ENCODE data around the gene RGS3.

Gene RGS3

DNA sequence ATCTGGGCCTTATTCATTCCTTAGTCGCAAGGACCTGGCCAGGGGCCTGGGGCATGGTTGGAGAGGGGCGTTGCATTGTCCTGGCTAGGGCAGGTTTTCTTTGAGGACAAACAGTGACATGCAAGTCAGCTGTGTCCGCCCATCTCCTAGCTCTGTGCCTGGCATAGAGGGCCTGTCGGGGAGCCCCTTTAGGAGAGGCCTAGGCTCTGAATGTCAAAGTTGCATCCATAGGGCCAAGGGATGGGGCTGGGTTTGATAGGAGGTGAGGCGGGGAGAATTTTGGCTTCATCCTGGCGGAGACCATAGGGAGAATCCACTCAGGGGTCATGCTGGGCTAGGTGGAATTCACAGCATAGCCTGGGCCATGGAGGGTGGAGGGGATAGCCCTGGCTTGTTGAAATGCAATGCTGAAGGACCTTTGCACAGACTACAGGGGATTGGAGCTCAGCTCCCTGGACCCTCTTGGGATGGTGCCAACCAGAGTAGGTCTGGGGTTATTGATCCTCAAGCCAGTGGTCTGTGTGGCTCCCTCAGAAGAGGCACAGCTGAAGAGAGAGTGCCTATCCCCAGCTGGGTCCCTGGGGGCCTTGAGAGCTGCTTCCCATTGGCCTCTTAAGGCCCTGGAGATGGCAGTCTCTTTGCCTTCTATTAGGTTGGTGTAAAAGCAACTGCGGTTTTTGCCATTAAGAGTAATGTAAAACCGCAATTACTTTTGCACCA is 104.0 kb downstream of the RGS3 start:
- no peak for TF ChIP-seq CTCF (IDR thresholded peaks at IDR 0.05)
- Mint-ChIP-seq H3K27ac (no peak overlapping the region), H3K36me3 (ENCODE audit: low read depth) (peaks cover 7% of the 10 kb centered on the region), H3K9me3 (peaks cover 8% of the 10 kb centered on the region), H3K4me1 (peaks cover 40% of the 10 kb centered on the region), H3K27me3 (ENCODE audit: low read depth, poor library complexity) (peaks cover 17% of the 10 kb centered on the region), H3K4me3 (no peak overlapping the region)
- no peak for DNase-seq

GRCh38 chr9:113568081-113568435 is 104.5 kb downstream of the RGS3 start:
- Mint-ChIP-seq H3K27ac (no peak overlapping the region), H3K9me3 (peaks cover 8% of the 10 kb centered on the region), H3K27me3 (ENCODE audit: low read depth, poor library complexity) (peaks cover 17% of the 10 kb centered on the region), H3K4me1 (peaks cover 40% of the 10 kb centered on the region), H3K36me3 (ENCODE audit: low read depth) (peaks cover 7% of the 10 kb centered on the region), H3K4me3 (no peak overlapping the region)
- TF ChIP-seq CTCF (IDR thresholded peaks at IDR 0.05) = no peak
- DNase-seq = no peak

DNA sequence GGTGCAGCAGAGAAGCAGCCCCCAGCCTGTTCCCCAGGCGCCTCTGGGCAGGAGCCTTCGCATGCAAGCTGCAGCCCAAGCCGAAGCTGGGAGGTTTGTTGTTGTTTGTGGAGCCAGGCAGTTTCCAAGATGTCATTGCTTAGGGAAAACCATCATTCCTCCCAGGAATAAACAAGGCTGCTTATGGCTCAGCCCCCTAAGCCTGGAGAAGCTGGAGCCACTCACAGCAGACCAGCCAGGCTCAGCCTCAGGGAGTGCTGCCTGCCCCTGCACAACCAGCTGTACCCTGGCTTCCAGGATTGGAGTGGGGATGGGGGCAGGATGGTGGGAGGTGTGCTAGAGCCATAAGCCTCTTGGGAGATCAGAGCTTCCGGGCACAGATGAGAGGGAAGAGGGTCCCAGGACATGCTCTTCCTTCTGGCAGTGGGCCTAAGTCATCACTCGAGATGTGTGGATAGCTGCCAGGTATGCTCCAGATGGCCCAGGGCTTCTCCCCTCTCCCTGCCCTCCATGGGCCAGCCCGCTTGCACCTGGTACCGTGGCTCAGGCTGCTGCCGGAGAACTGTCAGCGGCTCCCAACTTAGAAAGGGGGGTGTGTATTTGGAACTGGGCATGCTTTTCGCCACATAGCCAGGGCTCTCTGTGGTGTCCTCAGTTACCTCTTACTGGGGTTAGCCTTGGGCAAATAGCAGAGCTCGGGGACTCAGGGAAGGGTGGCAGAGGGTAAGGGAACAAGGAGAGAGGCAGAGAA is 105.2 kb downstream of the RGS3 start:
- Mint-ChIP-seq H3K4me1 (peaks cover 36% of the 10 kb centered on the region), H3K9me3 (peaks cover 8% of the 10 kb centered on the region), H3K4me3 (no peak overlapping the region), H3K27me3 (ENCODE audit: low read depth, poor library complexity) (peaks cover 14% of the 10 kb centered on the region), H3K27ac (no peak overlapping the region), H3K36me3 (ENCODE audit: low read depth) (peaks cover 7% of the 10 kb centered on the region)
- DNase-seq = no peak
- TF ChIP-seq CTCF (IDR thresholded peaks at IDR 0.05) = no peak

- Mint-ChIP-seq H3K36me3 (ENCODE audit: low read depth) (peaks cover 7% of the 10 kb centered on the region), H3K9me3 (peaks cover 8% of the 10 kb centered on the region), H3K4me3 (no peak overlapping the region), H3K4me1 (peaks cover 31% of the 10 kb centered on the region), H3K27ac (peak overlapping the region; percentile 38), H3K27me3 (ENCODE audit: low read depth, poor library complexity) (peaks cover 5% of the 10 kb centered on the region)
- no peak for DNase-seq
- no peak for TF ChIP-seq CTCF (IDR thresholded peaks at IDR 0.05)
Observed at GRCh38 chr9:113569472-113570060, 106.0 kb downstream of the RGS3 start.

DNA sequence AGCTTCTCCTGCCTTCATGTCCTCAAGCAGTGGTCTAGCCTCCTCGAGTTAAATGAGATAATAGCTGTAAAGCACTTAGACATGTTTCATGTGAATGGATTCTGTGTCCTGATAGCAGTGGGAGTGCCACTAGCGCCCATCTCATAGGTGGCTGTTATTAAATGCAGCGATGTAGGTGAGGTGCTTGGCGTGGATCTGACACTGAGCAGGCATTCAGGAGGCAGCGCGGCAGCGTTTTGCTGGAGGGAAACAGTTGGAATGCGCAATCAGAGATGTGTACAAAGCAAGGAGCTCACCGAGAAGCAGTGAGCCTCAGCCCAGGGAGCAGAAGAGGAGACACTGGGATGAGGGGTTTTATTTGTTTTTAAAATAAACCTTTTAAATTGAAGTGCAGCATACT is 106.6 kb downstream of the RGS3 start:
- peaks cover 8% of the 10 kb centered on the region for H3K9me3 Mint-ChIP-seq

More for the DNA sequence above, 106.6 kb downstream of the RGS3 start:
- peaks cover 7% of the 10 kb centered on the region for H3K36me3 Mint-ChIP-seq (ENCODE audit: low read depth)
- H3K4me3 Mint-ChIP-seq = no peak overlapping the region
- peaks cover 4% of the 10 kb centered on the region for H3K27me3 Mint-ChIP-seq (ENCODE audit: low read depth, poor library complexity)
- DNase-seq = no peak
- TF ChIP-seq CTCF (IDR thresholded peaks at IDR 0.05) = no peak
- H3K4me1 Mint-ChIP-seq = peaks cover 27% of the 10 kb centered on the region
- no peak overlapping the region for H3K27ac Mint-ChIP-seq
